BLaER1 treated with 17β-estradiol and CSF1 and Interleukin-3, amounts not matched to agents 10 nM and 100 nM (cell line): ENCODE data around the gene SON.
A peak's percentile ranks its signal among the peaks of the same experiment; 100 is the strongest.

Source experiments
- H3K27ac ChIP-seq, 11 experiments: shearing (Covaris generic); formaldehyde crosslinking; 2 replicates each; pipeline ENCODE4 v1.8.1; 2022
- H3K27me3 ChIP-seq, 11 experiments: shearing (Covaris generic); formaldehyde crosslinking; 2 replicates each; pipeline ENCODE4 v1.8.1; 2022
- H3K36me3 ChIP-seq, 11 experiments: shearing (Covaris generic); formaldehyde crosslinking; 2 replicates each; pipeline ENCODE4 v1.8.1; 2022
- H3K4me1 ChIP-seq, 10 experiments: shearing (Covaris generic); formaldehyde crosslinking; 2 replicates each; pipeline ENCODE4 v1.8.1; 2022
- H3K4me2 ChIP-seq, 11 experiments: shearing (Covaris generic); formaldehyde crosslinking; 2 replicates each; pipeline ENCODE4 v1.8.1; 2022
- H3K4me3 ChIP-seq, 10 experiments: shearing (Covaris generic); formaldehyde crosslinking; 2 replicates each; pipeline ENCODE4 v1.8.1; 2022
- H3K9ac ChIP-seq, 11 experiments: shearing (Covaris generic); formaldehyde crosslinking; 2 replicates each; pipeline ENCODE4 v1.8.1; 2022
- H3K9me3 ChIP-seq, 11 experiments: shearing (Covaris generic); formaldehyde crosslinking; replicated peaks in 1 of 11; 2 replicates each; pipeline ENCODE4 v1.8.1; 2022
- H4K20me1 ChIP-seq, 11 experiments: shearing (Covaris generic); formaldehyde crosslinking; 2 replicates each; pipeline ENCODE4 v1.8.1; 2022
- Cebpa-rat ChIP-seq, 11 experiments: shearing (Covaris generic); IDR thresholded peaks; 2 replicates each; pipeline ENCODE4 v1.8.1; 2022

Gene SON

GRCh38 chr21:33541756-33542639 lies 840 bp upstream of the SON start, which contains the start of gene GART:
Gene GART (minus strand): TSS chr21:33542117. CDS start chr21:33539315, 2,802 bp downstream.
- Histone ChIP-seq H4K20me1 (peaks cover 37 to 40% (median 38%) of the 10 kb centered on the region in 11 experiments), H3K4me1 (peaks cover 20 to 43% (median 34%) of the 10 kb centered on the region in 10 experiments), H3K9me3 (no peaks in the 10 kb centered on the region), H3K4me3 (peak within 1 kb of the TSS; percentile 73 to 90 (median 82)), H3K36me3 (peaks cover 34 to 51% (median 36%) of the 10 kb centered on the region in 11 experiments), H3K9ac (peak within 1 kb of the TSS; percentile 95 to 100 (median 98)), H3K4me2 (peak within 1 kb of the TSS; percentile 85 to 95 (median 92)), H3K27me3 (no peaks in the 10 kb centered on the region), H3K27ac (peak within 1 kb of the TSS; percentile 98 to 100 (median 99))
- no peak for TF ChIP-seq Cebpa-rat (IDR thresholded peaks at IDR 0.05)

- Histone ChIP-seq H3K4me1 (peaks cover 20 to 44% (median 34%) of the 10 kb centered on the region in 10 experiments), H3K27me3 (no peaks in the 10 kb centered on the region), H3K9me3 (no peaks in the 10 kb centered on the region), H3K9ac (peak overlapping the region; percentile 95 to 100 (median 98)), H4K20me1 (peaks cover 52 to 56% (median 54%) of the 10 kb centered on the region in 11 experiments), H3K36me3 (peaks cover 33 to 51% (median 36%) of the 10 kb centered on the region in 11 experiments), H3K4me2 (peak overlapping the region; percentile 70 to 97 (median 87)), H3K27ac (peak overlapping the region; percentile 98 to 100 (median 99)), H3K4me3 (peak overlapping the region; percentile 73 to 90 (median 82))
- TF ChIP-seq Cebpa-rat (IDR thresholded peaks at IDR 0.05), result no peak
Measured at GRCh38 chr21:33543505-33544129, 779 bp downstream of the SON start.

DNA sequence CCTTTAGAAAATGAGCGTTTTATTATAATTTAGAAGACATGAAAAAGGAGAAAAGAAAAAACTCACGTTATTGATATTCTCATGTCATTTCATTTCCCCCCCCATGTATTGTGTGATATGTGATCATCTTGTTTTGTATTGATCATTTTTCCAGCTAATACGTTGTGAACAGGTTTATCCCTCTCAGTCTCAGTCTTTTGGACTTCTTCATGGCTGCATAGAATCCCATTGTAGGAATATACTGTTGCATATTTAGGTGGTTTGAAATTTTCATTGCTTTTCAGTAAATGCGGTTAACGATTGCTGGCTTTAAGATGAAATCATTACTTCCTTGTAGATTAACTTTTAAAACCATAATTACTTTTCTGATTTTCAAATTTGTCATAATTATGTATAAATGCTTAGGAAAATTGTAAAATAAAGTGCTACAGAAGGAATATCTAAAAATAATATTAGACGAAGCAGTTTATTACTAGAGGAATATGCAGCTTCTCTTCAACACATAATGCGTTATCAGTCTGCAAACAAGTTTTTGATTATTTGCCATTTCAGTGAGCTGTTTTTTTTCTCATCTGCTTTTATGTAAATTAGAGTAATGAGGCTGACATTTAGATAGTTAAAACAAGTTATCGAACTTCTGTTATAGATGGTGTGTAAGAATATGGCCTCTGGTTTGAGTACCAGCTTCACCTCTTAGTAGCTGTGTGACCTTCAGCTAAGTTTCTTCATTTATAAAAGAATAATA lies 1.8 kb downstream of the SON start:
- Histone ChIP-seq H3K9me3 (no peaks in the 10 kb centered on the region), H3K9ac (peak overlapping the region; percentile 95 to 100 (median 98)), H3K4me1 (peaks cover 20 to 39% (median 33%) of the 10 kb centered on the region in 10 experiments), H3K27ac (peak overlapping the region in 8 of 11 experiments; percentile 98 to 100 (median 99); a peak in 16 of 22 replicates), H3K27me3 (no peaks in the 10 kb centered on the region), H4K20me1 (peaks cover 62 to 66% (median 64%) of the 10 kb centered on the region in 11 experiments), H3K4me2 (peak overlapping the region; percentile 70 to 97 (median 87)), H3K4me3 (peak overlapping the region; percentile 73 to 90 (median 82)), H3K36me3 (peaks cover 34 to 51% (median 37%) of the 10 kb centered on the region in 11 experiments)
- no peak for TF ChIP-seq Cebpa-rat (IDR thresholded peaks at IDR 0.05)

- Histone ChIP-seq H3K27me3 (no peaks in the 10 kb centered on the region), H3K9me3 (peaks cover 0 to 11% (median 0%) of the 10 kb centered on the region in 11 experiments; a peak in 3 of 22 replicates), H3K9ac (0 out of 22 replicates have a peak overlapping the region, but pooled peaks of 2 of the 11 experiments have one; percentile 99), H3K4me1 (peaks cover 7 to 25% (median 19%) of the 10 kb centered on the region in 10 experiments), H3K27ac (peak overlapping the region in 1 of 11 experiments; percentile 100; a peak in 1 of 22 replicates), H4K20me1 (peaks cover 77 to 81% (median 79%) of the 10 kb centered on the region in 11 experiments), H3K4me2 (peak overlapping the region in 8 of 11 experiments; percentile 78 to 97 (median 90); a peak in 11 of 22 replicates), H3K4me3 (peak overlapping the region in 1 of 10 experiments; percentile 84; a peak in 1 of 20 replicates), H3K36me3 (peaks cover 48 to 56% (median 51%) of the 10 kb centered on the region in 11 experiments)
- TF ChIP-seq Cebpa-rat (IDR thresholded peaks at IDR 0.05), result no peak
Measured at GRCh38 chr21:33546086-33546485, 3.2 kb downstream of the SON start.

DNA sequence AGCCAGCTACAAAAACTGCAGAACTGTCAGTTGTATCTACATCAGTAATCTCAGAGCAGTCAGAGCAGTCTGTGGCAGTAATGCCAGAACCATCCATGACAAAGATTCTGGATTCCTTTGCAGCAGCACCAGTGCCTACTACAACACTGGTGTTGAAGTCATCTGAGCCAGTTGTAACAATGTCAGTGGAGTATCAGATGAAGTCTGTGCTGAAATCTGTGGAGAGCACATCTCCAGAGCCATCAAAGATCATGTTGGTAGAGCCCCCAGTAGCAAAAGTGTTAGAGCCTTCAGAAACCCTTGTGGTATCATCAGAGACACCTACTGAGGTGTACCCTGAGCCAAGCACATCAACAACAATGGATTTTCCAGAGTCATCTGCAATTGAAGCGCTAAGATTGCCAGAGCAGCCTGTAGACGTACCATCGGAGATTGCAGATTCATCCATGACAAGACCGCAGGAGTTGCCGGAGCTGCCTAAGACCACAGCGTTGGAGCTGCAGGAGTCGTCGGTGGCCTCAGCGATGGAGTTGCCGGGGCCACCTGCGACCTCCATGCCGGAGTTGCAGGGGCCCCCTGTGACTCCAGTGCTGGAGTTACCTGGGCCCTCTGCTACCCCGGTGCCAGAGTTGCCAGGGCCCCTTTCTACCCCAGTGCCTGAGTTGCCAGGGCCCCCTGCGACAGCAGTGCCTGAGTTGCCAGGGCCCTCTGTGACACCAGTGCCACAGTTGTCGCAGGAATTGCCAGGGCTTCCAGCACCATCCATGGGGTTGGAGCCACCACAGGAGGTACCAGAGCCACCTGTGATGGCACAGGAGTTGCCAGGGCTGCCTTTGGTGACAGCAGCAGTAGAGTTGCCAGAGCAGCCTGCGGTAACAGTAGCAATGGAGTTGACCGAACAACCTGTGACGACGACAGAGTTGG lies 7.3 kb downstream of the SON start:
- H3K9ac ChIP-seq, result no peak overlapping the region
- peaks cover 4 to 20% (median 10%) of the 10 kb centered on the region in 10 experiments; a peak in 16 of 20 replicates for H3K4me1 ChIP-seq
- no peak overlapping the region for H3K27ac ChIP-seq
- no peaks in the 10 kb centered on the region for H3K27me3 ChIP-seq
- no peak for TF ChIP-seq Cebpa-rat (IDR thresholded peaks at IDR 0.05)
- peaks cover 98 to 100% (median 100%) of the 10 kb centered on the region in 11 experiments for H4K20me1 ChIP-seq
- H3K36me3 ChIP-seq, result peaks cover 89 to 96% (median 91%) of the 10 kb centered on the region in 11 experiments
- H3K4me2 ChIP-seq, result no peak overlapping the region
- peaks cover 0 to 13% (median 0%) of the 10 kb centered on the region in 11 experiments; a peak in 3 of 22 replicates for H3K9me3 ChIP-seq
- H3K4me3 ChIP-seq, result no peak overlapping the region

DNA sequence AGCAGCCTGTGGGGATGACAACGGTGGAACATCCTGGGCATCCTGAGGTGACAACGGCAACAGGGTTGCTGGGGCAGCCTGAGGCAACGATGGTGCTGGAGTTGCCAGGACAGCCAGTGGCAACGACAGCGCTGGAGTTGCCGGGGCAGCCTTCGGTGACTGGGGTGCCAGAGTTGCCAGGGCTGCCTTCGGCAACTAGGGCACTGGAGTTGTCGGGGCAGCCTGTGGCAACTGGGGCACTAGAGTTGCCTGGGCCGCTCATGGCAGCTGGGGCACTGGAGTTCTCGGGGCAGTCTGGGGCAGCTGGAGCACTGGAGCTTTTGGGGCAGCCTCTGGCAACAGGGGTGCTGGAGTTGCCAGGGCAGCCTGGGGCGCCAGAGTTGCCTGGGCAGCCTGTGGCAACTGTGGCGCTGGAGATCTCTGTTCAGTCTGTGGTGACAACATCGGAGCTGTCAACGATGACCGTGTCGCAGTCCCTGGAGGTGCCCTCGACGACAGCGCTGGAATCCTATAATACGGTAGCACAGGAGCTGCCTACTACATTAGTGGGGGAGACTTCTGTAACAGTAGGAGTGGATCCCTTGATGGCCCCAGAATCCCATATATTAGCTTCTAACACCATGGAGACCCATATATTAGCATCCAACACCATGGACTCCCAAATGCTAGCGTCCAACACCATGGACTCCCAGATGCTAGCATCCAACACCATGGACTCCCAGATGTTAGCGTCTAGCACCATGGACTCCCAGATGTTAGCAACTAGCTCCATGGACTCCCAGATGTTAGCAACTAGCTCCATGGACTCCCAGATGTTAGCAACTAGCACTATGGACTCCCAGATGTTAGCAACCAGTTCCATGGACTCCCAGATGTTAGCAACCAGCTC lies 8.2 kb downstream of the SON start:
- no peaks in the 10 kb centered on the region for H3K27me3 ChIP-seq
- no peak overlapping the region for H3K4me3 ChIP-seq
- H3K36me3 ChIP-seq, result peaks cover 98 to 100% (median 99%) of the 10 kb centered on the region in 11 experiments
- no peak overlapping the region for H3K27ac ChIP-seq
- H3K9ac ChIP-seq, result no peak overlapping the region
- peaks cover 0 to 13% (median 0%) of the 10 kb centered on the region in 11 experiments; a peak in 3 of 22 replicates for H3K9me3 ChIP-seq
- H3K4me1 ChIP-seq, result peaks cover 0 to 15% (median 1%) of the 10 kb centered on the region in 10 experiments; a peak in 9 of 20 replicates
- no peak for TF ChIP-seq Cebpa-rat (IDR thresholded peaks at IDR 0.05)
- peaks cover 98 to 100% (median 100%) of the 10 kb centered on the region in 11 experiments for H4K20me1 ChIP-seq
- H3K4me2 ChIP-seq, result no peak overlapping the region

GRCh38 chr21:33551664-33552063 lies 8.8 kb downstream of the SON start:
- no peak overlapping the region for H3K4me2 ChIP-seq
- TF ChIP-seq Cebpa-rat (IDR thresholded peaks at IDR 0.05), result no peak
- H3K4me3 ChIP-seq, result no peak overlapping the region
- H3K9me3 ChIP-seq, result peaks cover 0 to 13% (median 0%) of the 10 kb centered on the region in 11 experiments; a peak in 3 of 22 replicates
- peaks cover 98 to 100% (median 100%) of the 10 kb centered on the region in 11 experiments for H4K20me1 ChIP-seq
- H3K36me3 ChIP-seq, result peaks cover 97 to 100% (median 99%) of the 10 kb centered on the region in 11 experiments
- no peak overlapping the region for H3K27ac ChIP-seq
- H3K9ac ChIP-seq, result no peak overlapping the region
- H3K4me1 ChIP-seq, result peaks cover 0 to 9% (median 0%) of the 10 kb centered on the region in 10 experiments; a peak in 3 of 20 replicates
- no peaks in the 10 kb centered on the region for H3K27me3 ChIP-seq
